Astrocyte (in vitro differentiated cells and primary cell): ENCODE measurements around the gene ATP11C. TPM values are rescaled to one million over a fixed set of nuclear protein-coding genes. Genes with fewer than 3 reads are reported as not detected.
"Not testable (repeated sequence)": the region's sequence is repeated elsewhere in the genome, so short reads cannot be mapped to it uniquely, and the experiment has no call there.

Experiments used
- DNase-seq: peaks from one replicate; pipeline ENCODE4 v3.0.0-alpha.2; 2010; ENCODE audit warnings: low read depth
- FAIRE-seq: peaks from 2 replicates; lab custom pipeline; 2011; peaks lifted over from hg19 to GRCh38; lab: Jason Lieb, UNC
- H2AFZ ChIP-seq: 2 replicates; pipeline ENCODE4 v1.6.0; 2012; ENCODE audit warnings: low read depth, low read length, inconsistent platforms
- H3K27ac ChIP-seq: 2 replicates; pipeline ENCODE4 v1.5.1; 2011; ENCODE audit warnings: low read depth, low read length, inconsistent platforms
- H3K27me3 ChIP-seq: 2 replicates; pipeline ENCODE4 v1.6.0; 2011; ENCODE audit warnings: low read length, inconsistent platforms; ENCODE audit not compliant: insufficient read depth
- H3K36me3 ChIP-seq: 2 replicates; pipeline ENCODE4 v1.5.1; 2011; ENCODE audit warnings: low read length, inconsistent platforms; ENCODE audit not compliant: insufficient read depth
- H3K4me1 ChIP-seq: 2 replicates; pipeline ENCODE4 v1.5.1; 2011; ENCODE audit warnings: low read length, inconsistent platforms; ENCODE audit not compliant: insufficient read depth
- H3K4me2 ChIP-seq: 2 replicates; pipeline ENCODE4 v1.6.0; 2012; ENCODE audit warnings: low read length, inconsistent platforms
- H3K4me3 ChIP-seq: 2 replicates; pipeline ENCODE4 v1.5.1; 2011; ENCODE audit warnings: low read depth, mild to moderate bottlenecking, low read length, inconsistent platforms; ENCODE audit not compliant: insufficient read depth
- H3K79me2 ChIP-seq: 2 replicates; pipeline ENCODE4 v1.6.0; 2012; ENCODE audit warnings: mild to moderate bottlenecking, low read length, inconsistent platforms; ENCODE audit not compliant: insufficient read depth
- H3K9ac ChIP-seq: 2 replicates; pipeline ENCODE4 v1.6.0; 2012; ENCODE audit warnings: mild to moderate bottlenecking, low read length, inconsistent platforms
- H3K9me3 ChIP-seq: 2 replicates; pipeline ENCODE4 v1.5.1; 2012; ENCODE audit warnings: low read depth, mild to moderate bottlenecking, low read length, inconsistent platforms; ENCODE audit not compliant: insufficient read depth
- H4K20me1 ChIP-seq: 2 replicates; pipeline ENCODE4 v1.6.0; 2012; ENCODE audit warnings: low read length, inconsistent platforms; ENCODE audit not compliant: insufficient read depth
- H3K27ac Mint-ChIP-seq: one replicate; pipeline ENCODE4 v1.8.0; 2021; ENCODE audit warnings: mild to moderate bottlenecking, mixed read lengths; ENCODE audit not compliant: unreplicated experiment
- H3K27me3 Mint-ChIP-seq: one replicate; pipeline ENCODE4 v1.8.0; 2021; ENCODE audit warnings: low read depth, mixed read lengths; ENCODE audit not compliant: unreplicated experiment
- H3K36me3 Mint-ChIP-seq: one replicate; pipeline ENCODE4 v1.8.0; 2021; ENCODE audit warnings: low read depth, mixed read lengths; ENCODE audit not compliant: unreplicated experiment
- H3K4me1 Mint-ChIP-seq: one replicate; pipeline ENCODE4 v1.8.0; 2021; ENCODE audit warnings: low read depth, mixed read lengths; ENCODE audit not compliant: unreplicated experiment
- H3K4me3 Mint-ChIP-seq: one replicate; pipeline ENCODE4 v1.8.0; 2021; ENCODE audit warnings: mild to moderate bottlenecking, moderate library complexity, mixed read lengths; ENCODE audit not compliant: unreplicated experiment
- H3K9me3 Mint-ChIP-seq: one replicate; pipeline ENCODE4 v1.8.0; 2021; ENCODE audit warnings: mild to moderate bottlenecking, mixed read lengths; ENCODE audit not compliant: unreplicated experiment
- EZH2 ChIP-seq: IDR thresholded peaks from 2 replicates; pipeline ENCODE4 v1.6.1; 2012; ENCODE audit warnings: mild to moderate bottlenecking, low read length, inconsistent platforms; ENCODE audit not compliant: insufficient read depth
- total RNA-seq: library from RNA; stranded (reverse); gene quantifications from 2 replicates; pipeline ENCODE4 v1.2.1, GENCODE V29; 2021
- TF ChIP-seq, protein P1 (sequence below): IDR thresholded peaks from 2 replicates; pipeline ENCODE4 v1.5.1; 2011; ENCODE audit warnings: low read depth, mild to moderate bottlenecking, inconsistent platforms, low read length, moderate library complexity; ENCODE audit not compliant: insufficient read depth

The ATP11C gene
- total RNA-seq, 1 donor from 2014 or later, result 24.6 TPM

DNA sequence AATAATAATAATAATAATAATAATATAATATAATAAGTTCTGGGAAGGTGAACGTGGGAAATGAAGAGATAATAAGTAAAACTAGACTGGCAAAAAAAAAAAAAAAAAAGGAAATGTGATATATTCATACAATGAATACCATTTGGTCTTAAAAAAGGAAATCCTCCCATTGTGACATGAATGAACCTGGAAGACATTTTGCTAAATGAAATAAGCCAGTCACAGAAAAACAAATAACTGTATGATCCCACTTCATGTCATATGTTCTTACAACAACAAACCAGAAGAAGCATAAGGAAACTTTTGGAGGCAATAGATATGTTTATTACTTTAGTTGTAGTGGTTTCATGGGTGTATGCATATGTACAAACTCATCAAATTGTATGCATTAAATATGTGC lies 63.1 kb downstream of the ATP11C start:
- DNase-seq, result no peak
- no peak for TF ChIP-seq EZH2
- TF ChIP-seq, protein P1, sequence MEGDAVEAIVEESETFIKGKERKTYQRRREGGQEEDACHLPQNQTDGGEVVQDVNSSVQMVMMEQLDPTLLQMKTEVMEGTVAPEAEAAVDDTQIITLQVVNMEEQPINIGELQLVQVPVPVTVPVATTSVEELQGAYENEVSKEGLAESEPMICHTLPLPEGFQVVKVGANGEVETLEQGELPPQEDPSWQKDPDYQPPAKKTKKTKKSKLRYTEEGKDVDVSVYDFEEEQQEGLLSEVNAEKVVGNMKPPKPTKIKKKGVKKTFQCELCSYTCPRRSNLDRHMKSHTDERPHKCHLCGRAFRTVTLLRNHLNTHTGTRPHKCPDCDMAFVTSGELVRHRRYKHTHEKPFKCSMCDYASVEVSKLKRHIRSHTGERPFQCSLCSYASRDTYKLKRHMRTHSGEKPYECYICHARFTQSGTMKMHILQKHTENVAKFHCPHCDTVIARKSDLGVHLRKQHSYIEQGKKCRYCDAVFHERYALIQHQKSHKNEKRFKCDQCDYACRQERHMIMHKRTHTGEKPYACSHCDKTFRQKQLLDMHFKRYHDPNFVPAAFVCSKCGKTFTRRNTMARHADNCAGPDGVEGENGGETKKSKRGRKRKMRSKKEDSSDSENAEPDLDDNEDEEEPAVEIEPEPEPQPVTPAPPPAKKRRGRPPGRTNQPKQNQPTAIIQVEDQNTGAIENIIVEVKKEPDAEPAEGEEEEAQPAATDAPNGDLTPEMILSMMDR, result no peak
- no peak overlapping the region for H3K27ac Mint-ChIP-seq
- Histone ChIP-seq H3K4me1 (no peaks in the 10 kb centered on the region), H3K4me3 (no peak overlapping the region), H3K79me2 (peaks cover 9% of the 10 kb centered on the region), H3K36me3 (no peaks in the 10 kb centered on the region), H3K27me3 (no peaks in the 10 kb centered on the region), H3K27ac (no peak overlapping the region), H3K9ac (no peak overlapping the region), H3K9me3 (no peaks in the 10 kb centered on the region), H4K20me1 (no peaks in the 10 kb centered on the region), H3K4me2 (no peak overlapping the region), H2AFZ (no peak overlapping the region)
- FAIRE-seq, result peak; percentile 74
- no peaks in the 10 kb centered on the region for H3K27me3 Mint-ChIP-seq
- H3K4me3 Mint-ChIP-seq, result no peak overlapping the region
- no peaks in the 10 kb centered on the region for H3K4me1 Mint-ChIP-seq
- H3K36me3 Mint-ChIP-seq, result no peaks in the 10 kb centered on the region
- H3K9me3 Mint-ChIP-seq, result no peaks in the 10 kb centered on the region

DNA sequence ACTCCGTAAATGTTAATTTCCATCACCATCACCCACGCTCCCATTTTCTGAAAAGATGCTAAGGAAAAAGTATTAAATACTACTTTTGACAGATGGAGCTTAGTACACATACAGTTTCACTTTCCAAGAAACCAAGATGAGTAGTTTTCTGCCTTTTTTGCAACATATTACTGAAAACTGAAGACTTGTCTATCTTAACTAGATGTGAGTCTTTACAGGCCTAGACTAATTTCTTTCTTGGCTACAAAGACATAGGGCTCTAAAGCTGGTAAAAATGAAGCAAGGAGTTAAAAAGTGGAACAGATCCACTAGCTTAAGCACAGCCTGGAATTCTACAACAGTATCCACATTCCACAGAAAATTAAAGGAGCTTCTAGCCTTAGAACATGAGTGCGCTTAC lies 68.2 kb downstream of the ATP11C start:
- Mint-ChIP-seq H3K4me1 (no peaks in the 10 kb centered on the region), H3K27ac (no peak overlapping the region), H3K9me3 (no peaks in the 10 kb centered on the region), H3K36me3 (no peaks in the 10 kb centered on the region), H3K4me3 (no peak overlapping the region), H3K27me3 (no peaks in the 10 kb centered on the region)
- H3K36me3 ChIP-seq, result no peaks in the 10 kb centered on the region
- H3K4me1 ChIP-seq, result no peaks in the 10 kb centered on the region
- H3K79me2 ChIP-seq, result peaks cover 14% of the 10 kb centered on the region
- no peak for DNase-seq
- no peaks in the 10 kb centered on the region for H3K27me3 ChIP-seq
- H3K9me3 ChIP-seq, result no peaks in the 10 kb centered on the region
- H3K9ac ChIP-seq, result no peak overlapping the region
- no peak for TF ChIP-seq EZH2
- TF ChIP-seq, protein P1, result no peak
- H3K27ac ChIP-seq, result no peak overlapping the region
- peak; percentile 69 for FAIRE-seq
- H2AFZ ChIP-seq, result no peak overlapping the region
- no peak overlapping the region for H3K4me3 ChIP-seq
- H3K4me2 ChIP-seq, result no peak overlapping the region
- H4K20me1 ChIP-seq, result no peaks in the 10 kb centered on the region

DNA sequence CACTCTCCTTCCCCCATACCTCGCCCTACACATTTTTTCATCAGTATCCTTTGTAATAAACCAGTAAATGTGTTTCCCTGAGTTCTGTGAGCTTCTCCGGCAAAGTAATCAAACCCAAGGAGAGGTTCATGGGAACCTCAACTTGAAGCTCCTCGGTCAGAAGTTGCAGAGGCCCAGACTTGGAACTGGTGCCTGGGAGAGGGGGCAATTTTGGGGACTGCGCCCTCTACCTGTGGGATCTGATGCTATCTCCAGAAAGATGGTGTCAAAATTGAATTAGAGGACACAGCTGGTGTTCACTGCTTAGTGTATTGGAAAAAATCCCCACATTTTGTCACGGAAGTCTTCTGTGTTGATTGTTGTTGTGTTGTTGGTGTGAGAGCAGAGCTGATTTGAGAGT lies 70.6 kb downstream of the ATP11C start:
- Mint-ChIP-seq H3K36me3 (no peaks in the 10 kb centered on the region), H3K27ac (no peak overlapping the region), H3K4me1 (no peaks in the 10 kb centered on the region), H3K27me3 (no peaks in the 10 kb centered on the region), H3K4me3 (no peak overlapping the region), H3K9me3 (no peaks in the 10 kb centered on the region)
- Histone ChIP-seq H3K9me3 (no peaks in the 10 kb centered on the region), H3K27me3 (no peaks in the 10 kb centered on the region), H3K27ac (no peak overlapping the region), H2AFZ (no peak overlapping the region), H3K9ac (no peak overlapping the region), H3K4me1 (no peaks in the 10 kb centered on the region), H4K20me1 (no peaks in the 10 kb centered on the region), H3K79me2 (peaks cover 10% of the 10 kb centered on the region), H3K4me2 (no peak overlapping the region), H3K36me3 (no peaks in the 10 kb centered on the region), H3K4me3 (no peak overlapping the region)
- DNase-seq (no peak), FAIRE-seq (peak; percentile 43)
- TF ChIP-seq, protein P1, result no peak
- TF ChIP-seq EZH2, result no peak

DNA sequence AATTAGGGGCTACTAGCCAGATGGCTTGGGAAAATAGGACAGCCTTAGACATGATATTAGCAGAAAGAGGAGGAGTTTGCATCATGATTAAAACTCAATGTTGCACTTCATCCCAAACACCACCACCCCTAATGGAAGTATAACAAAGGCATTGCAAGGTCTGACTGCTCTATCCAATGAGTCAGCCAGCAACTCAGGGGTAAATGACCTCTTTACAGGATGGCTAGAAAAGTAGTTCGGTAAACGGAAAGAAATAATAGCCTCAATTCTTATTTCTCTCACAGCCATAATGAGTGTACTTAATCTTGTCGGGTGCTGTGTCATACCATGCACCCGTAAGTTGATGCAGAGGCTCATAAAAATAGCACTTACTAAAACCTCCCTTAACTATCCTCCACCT lies 76.0 kb downstream of the ATP11C start:
- not testable (repeated sequence) for H3K27me3 ChIP-seq, H3K9me3 Mint-ChIP-seq, H3K4me3 ChIP-seq, H3K4me1 ChIP-seq, H2AFZ ChIP-seq, H3K4me3 Mint-ChIP-seq, H3K27ac ChIP-seq, H3K4me1 Mint-ChIP-seq, H3K27ac Mint-ChIP-seq, H3K36me3 Mint-ChIP-seq, H3K27me3 Mint-ChIP-seq, H3K36me3 ChIP-seq, H3K9me3 ChIP-seq, H4K20me1 ChIP-seq, H3K9ac ChIP-seq
- DNase-seq (peak; percentile 59), FAIRE-seq (peak; percentile 87)
- peak overlapping the region; percentile 50 for H3K4me2 ChIP-seq
- peaks cover 14% of the 10 kb centered on the region for H3K79me2 ChIP-seq
